DMS79 treated with DMSO at 0.1 percent for 48 hours (cell line): ENCODE data around the gene DSP.

Experiments
- DNase-seq: peaks from one replicate; lab custom pipeline; 2025; lab: John Stamatoyannopoulos, UW

DSP gene

GRCh38 chr6:7535498-7535897, 6.0 kb upstream of the DSP start:
- DNase-seq, result no peak

- no peak for DNase-seq
Measured at GRCh38 chr6:7537565-7538174, 3.8 kb upstream of the DSP start.

GRCh38 chr6:7538484-7538883, 3.0 kb upstream of the DSP start:
- DNase-seq, result no peak

- no peak for DNase-seq
Measured at GRCh38 chr6:7540595-7540994, 876 bp upstream of the DSP start.

- no peak for DNase-seq
Measured at GRCh38 chr6:7542065-7542873, 798 bp downstream of the DSP start.

GRCh38 chr6:7542874-7543624, 1.6 kb downstream of the DSP start:
- DNase-seq, result peak; percentile 17

- no peak for DNase-seq
Measured at GRCh38 chr6:7543789-7544424, 2.4 kb downstream of the DSP start.

GRCh38 chr6:7544597-7544996, 3.1 kb downstream of the DSP start:
- DNase-seq, result no peak

- DNase-seq, result no peak
Measured at GRCh38 chr6:7545316-7546019, 4.0 kb downstream of the DSP start.

- DNase-seq, result no peak
Measured at GRCh38 chr6:7546020-7546369, 4.5 kb downstream of the DSP start.

- DNase-seq, result no peak
Measured at GRCh38 chr6:7546383-7546782, 4.9 kb downstream of the DSP start.

- no peak for DNase-seq
Measured at GRCh38 chr6:7546896-7547295, 5.4 kb downstream of the DSP start.

- no peak for DNase-seq
Measured at GRCh38 chr6:7547315-7547714, 5.8 kb downstream of the DSP start.

GRCh38 chr6:7550433-7550801, 8.9 kb downstream of the DSP start:
- no peak for DNase-seq

GRCh38 chr6:7554533-7555275, 13.2 kb downstream of the DSP start:
- no peak for DNase-seq

- no peak for DNase-seq
Measured at GRCh38 chr6:7555671-7556070, 14.2 kb downstream of the DSP start.

GRCh38 chr6:7556394-7557106, 15.1 kb downstream of the DSP start:
- no peak for DNase-seq

GRCh38 chr6:7557652-7558051, 16.2 kb downstream of the DSP start:
- DNase-seq, result no peak

- no peak for DNase-seq
Measured at GRCh38 chr6:7558781-7559180, 17.3 kb downstream of the DSP start.

GRCh38 chr6:7559196-7559595, 17.7 kb downstream of the DSP start:
- no peak for DNase-seq
